GM12874 (cell line): Measurements from ENCODE around the gene TTLL9.

Experiments
- TF ChIP-seq, protein P1 (sequence below): IDR thresholded peaks from 2 replicates; pipeline ENCODE4 v1.5.1; 2011; ENCODE audit warnings: low read depth, mild to moderate bottlenecking, control low read depth, low read length, moderate library complexity; ENCODE audit not compliant: insufficient read depth

TTLL9 gene

DNA sequence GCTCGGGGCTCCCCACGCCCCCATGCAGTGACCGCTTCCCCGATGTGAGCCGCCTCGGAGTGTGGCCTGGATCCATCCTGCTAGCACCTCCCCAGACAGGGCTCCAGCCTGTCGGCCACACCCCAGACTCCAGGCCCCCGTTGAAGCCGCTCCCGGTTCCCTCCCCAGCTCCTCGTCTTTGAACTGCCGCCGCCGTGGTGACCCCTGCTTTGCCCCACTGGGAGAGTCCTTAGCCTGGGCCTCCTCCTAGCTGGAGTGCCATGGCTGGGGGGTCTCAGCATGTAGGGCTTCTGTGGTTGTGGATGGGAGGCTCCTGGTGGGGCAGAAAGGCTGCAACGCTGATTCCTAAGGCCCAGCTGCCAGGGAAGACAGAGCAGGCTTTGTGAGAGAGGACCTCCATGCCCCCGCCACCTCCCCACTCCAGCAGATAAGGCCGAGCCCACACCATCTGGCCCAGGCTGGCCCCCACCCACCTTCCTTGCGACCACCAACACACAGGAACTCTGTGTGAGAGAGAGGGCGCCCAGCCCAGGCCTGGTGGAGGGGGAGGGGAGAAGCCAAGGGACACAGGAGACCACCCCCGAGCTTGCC lies 36.4 kb upstream of the TTLL9 start:
- TF ChIP-seq, protein P1, sequence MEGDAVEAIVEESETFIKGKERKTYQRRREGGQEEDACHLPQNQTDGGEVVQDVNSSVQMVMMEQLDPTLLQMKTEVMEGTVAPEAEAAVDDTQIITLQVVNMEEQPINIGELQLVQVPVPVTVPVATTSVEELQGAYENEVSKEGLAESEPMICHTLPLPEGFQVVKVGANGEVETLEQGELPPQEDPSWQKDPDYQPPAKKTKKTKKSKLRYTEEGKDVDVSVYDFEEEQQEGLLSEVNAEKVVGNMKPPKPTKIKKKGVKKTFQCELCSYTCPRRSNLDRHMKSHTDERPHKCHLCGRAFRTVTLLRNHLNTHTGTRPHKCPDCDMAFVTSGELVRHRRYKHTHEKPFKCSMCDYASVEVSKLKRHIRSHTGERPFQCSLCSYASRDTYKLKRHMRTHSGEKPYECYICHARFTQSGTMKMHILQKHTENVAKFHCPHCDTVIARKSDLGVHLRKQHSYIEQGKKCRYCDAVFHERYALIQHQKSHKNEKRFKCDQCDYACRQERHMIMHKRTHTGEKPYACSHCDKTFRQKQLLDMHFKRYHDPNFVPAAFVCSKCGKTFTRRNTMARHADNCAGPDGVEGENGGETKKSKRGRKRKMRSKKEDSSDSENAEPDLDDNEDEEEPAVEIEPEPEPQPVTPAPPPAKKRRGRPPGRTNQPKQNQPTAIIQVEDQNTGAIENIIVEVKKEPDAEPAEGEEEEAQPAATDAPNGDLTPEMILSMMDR, result no peak

DNA sequence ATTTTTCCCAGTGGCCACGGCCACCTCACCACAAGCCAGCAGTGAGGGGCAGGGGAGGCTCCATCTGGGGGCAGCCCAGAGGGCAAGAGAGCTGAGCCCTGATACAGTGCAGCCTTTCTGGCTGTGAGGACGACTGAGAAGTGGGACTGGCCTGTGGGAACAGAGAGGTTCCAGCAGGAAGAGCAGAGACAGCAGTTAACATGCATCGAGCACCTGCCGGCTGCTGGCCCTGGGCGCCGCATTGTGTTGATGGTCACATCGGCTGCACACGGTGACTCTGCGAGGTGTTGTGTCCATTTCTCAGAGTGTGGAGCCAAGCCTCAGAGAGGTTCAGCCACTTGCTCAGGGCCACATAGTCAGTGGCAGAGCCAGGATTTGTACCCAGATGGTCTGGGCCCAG lies 34.9 kb upstream of the TTLL9 start:
- TF ChIP-seq, protein P1, result no peak

DNA sequence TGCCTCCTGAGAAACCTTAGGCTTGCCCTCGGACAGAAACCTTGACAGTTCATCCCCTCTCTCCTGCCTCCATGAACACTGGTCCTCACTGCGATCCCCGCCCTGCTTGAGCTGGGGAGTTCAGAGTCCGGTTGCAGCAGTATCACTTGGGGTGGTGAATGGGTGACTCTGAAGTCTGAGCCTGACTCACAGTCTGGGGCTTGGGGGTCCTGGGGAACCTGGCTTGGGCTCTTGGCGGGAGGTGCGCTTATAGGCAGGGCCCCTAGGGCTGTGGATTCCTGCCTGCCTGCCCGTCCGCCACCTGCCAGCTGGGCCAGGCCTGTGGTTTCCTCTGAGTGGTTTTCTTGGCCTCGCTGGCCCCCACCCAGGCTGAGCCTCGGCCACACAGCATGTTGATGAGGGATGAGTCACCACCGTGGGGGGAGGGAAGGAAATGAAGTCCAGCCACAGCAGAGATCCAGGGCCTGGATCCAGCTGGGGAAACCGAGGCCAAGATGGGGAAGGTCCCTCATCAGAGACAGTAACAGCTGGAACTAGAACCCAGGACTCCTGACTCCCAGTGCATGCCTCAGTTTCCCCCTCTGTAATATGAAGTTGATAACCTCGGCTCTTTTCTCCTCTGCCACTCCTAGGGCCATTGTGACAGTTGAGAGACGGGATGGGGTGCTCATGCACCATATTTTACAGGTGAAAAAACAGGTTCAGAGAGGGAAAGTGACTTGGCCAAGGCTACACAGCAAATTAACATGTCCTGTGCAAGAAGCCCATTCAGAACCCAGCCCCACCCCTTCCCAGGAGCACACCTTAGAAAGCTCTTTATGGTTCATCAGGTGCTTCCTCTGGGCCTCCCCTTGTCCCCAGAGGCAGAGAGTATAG lies 34.2 kb upstream of the TTLL9 start:
- TF ChIP-seq, protein P1, result no peak

DNA sequence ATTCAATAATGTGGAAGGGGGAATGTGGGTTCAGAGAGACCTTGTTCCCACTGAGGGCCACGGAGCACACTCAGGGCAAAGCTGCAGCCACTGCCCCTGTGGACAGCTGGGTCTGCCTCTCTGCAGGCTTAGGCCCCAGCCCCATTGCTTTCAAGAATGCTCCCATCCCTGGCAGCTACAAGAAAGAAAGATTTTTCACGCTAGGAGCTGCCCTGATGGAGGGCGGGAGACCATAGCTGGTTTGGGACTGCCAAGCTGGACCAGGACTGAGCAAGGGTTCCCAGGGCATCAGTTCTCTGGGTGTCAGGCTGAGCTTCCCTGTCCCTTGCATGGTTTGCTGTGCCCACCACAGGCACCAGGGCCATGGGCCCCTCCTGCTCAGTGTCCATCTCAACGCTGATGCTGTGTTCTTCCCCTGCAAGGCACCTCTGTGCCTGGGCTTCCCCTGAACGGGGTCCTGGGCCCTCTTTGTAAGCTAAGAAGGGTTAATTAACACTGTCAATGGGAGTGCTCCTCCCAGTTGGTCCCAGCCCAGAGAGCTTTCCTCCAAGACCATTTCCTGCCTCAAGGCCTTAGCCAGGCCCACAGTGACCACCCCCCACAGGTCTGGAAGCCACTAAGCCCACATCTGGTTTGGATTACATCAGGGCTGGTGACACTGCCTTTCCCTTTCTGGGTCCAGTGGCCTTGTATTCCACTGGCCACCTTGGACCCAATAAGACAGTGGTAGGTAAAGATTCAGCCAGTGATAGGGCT lies 33.4 kb upstream of the TTLL9 start:
- TF ChIP-seq, protein P1, result no peak

GRCh38 chr20:31837896-31838397 lies 32.5 kb upstream of the TTLL9 start:
- TF ChIP-seq, protein P1, result no peak

DNA sequence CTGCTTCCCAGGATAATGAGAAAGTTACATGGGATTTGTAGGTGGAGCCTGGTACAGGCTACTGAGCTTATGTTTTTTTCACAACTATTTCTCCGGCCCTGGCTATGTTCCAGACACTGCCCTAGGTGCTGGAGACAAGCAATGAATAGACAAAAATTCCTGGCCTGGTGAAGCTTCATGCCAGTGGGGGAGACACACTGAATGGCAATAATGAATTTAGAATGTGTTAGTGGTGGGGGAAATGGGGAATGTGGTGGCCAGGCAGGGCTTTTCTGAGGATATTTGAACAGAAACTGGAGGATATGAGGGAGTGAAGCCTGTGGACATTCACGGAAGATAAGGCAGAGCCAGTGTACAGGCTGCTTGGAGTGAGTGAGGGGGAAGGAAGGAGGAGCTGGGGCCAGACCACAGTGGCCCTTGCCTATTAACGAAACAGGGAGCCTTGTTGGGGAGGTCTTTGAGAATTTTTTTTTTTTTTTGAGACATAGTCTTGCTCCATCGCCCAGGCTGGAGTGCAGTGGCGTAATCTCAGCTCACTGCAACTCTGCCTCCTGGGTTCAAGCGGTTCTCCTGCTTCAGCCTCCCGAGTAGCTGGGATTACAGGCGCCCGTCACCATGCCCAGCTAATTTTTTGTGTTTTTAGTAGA lies 31.7 kb upstream of the TTLL9 start:
- TF ChIP-seq, protein P1, result no peak
